SIG-M5 treated with dmso at 0.1 percent for 504 hours (cell line): ENCODE data around the gene MS4A4E.
"Not testable (repeated sequence)": the region's sequence is repeated elsewhere in the genome, so short reads cannot be mapped to it uniquely, and the experiment has no call there.

ENCODE experiments used
- DNase-seq: peaks from one replicate; lab custom pipeline; 2025; ENCODE audit not compliant: unreplicated experiment; lab: John Stamatoyannopoulos, UW

MS4A4E gene

GRCh38 chr11:60242740-60243239, at the start of gene MS4A4E:
Gene MS4A4E (minus strand): TSS chr11:60243137. CDS start chr11:60230055, 13,082 bp downstream.
- peak; percentile 29 for DNase-seq

GRCh38 chr11:60292145-60292544, 49.2 kb upstream of the MS4A4E start:
- DNase-seq, result no peak

DNA sequence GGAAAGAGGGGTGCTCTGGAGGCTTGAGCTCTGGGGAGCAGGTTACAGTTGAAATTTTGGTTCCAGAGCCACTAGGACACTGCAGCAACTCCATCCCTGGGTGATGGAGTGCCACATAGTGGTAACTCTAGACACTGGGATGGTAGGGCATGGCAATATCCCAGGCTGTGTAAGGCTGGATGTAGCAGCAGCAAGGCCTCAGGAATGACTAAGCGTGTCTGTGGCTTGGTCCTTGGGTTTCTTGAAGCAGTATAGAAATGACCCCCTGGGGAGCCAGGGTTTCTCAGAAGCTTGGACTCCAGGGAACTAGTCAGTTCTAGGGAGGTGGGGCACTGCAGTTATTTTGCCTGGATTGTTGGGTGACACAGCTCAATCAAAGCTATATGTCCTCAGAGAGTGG, 45.6 kb upstream of the MS4A4E start:
- no peak for DNase-seq

DNA sequence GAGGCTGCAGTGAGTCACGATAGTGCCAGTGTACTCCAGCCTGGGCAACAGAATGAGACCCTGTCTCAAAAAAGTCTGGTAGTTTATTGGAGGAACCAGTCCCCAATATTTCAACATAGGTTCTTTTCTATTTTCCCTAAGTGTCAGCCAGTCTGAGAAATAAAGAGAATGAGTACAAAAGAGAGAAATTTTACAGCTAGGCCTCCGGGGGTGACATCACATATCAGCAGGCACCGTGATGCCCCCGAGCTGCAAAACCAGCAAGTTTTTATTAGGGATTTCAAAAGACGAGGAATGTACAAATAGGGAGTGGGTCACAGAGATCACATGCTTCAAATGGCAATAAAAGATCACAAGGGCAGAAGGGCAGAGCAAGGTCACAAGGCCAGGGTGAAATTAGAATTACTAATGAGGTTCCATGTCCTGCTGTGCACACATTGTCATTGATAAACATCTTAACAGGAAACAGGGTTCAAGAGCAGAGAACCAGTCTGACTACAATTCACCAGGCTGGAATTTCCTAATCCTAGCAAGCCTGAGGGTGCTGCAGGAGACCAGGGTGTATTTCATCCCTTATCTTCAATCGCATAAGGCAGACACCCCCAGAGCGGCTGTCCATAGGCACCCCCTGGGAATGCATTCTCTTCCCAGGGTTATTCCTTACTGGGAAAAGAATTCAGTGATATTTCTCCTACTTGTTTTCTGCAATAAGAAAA, 42.6 kb upstream of the MS4A4E start:
- DNase-seq, result not testable (repeated sequence)

DNA sequence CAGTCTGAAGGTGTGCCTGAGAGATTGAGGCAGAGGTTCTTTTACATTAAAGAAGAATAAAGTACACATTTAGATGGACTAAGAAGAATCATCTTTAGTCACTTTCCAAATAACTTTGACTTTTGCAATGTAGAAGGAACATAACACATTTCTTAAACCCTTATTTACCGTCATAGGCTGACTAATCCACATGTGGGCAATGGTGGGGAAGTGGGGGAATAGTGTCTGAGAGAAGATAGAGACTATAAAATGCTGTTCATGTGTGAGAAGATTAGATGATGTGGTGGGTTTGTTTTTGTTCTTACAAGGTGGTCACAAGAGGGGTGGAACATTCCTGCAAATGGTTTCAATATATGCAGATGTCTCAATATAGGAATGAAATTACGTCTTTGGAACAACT, 39.3 kb upstream of the MS4A4E start:
- DNase-seq, result no peak

DNA sequence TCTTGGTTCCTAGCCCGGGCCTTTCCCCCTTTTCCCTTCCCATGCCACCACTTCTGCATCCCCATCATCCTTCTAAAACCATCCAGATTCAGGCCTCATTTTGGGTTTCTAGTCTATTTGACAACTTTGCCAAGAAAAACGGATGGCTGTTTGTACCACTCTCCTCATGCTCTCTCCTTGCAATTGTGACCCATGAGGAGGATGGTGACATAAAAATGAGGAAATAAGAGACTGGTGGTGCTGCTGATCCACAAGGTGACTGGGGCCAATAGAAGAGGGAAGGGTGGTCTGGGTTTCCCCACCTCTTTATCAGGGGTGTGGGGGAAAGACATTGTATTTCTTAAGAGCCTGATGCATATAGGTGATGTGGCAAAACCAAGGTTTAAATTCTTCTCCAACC, 38.5 kb upstream of the MS4A4E start:
- DNase-seq, result no peak

GRCh38 chr11:60280412-60280811, 37.5 kb upstream of the MS4A4E start, which contains the start of gene MS4A4A:
Gene MS4A4A (plus strand): TSS chr11:60280666. CDS start chr11:60280676, 10 bp downstream.
- peak; percentile 90 for DNase-seq

DNA sequence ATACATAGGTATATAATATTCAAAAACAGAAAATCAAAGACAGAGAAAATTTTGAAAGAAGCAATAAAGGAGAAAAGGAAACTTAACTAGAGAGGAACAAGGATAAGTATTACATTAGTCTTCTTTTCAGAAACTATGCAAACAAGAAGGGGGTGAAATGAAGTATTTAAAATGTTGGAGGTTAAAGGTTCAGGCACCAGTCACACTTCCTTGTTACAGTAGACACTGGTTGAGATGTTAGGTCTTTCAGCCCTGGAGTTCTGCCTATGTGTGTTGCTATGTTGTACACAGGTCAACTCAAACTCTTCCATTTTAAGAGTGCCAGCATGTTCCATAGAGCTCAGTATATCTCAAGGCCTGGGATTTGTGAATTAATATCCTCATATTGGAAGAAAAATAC, 31.5 kb upstream of the MS4A4E start:
- DNase-seq, result peak; percentile 17

DNA sequence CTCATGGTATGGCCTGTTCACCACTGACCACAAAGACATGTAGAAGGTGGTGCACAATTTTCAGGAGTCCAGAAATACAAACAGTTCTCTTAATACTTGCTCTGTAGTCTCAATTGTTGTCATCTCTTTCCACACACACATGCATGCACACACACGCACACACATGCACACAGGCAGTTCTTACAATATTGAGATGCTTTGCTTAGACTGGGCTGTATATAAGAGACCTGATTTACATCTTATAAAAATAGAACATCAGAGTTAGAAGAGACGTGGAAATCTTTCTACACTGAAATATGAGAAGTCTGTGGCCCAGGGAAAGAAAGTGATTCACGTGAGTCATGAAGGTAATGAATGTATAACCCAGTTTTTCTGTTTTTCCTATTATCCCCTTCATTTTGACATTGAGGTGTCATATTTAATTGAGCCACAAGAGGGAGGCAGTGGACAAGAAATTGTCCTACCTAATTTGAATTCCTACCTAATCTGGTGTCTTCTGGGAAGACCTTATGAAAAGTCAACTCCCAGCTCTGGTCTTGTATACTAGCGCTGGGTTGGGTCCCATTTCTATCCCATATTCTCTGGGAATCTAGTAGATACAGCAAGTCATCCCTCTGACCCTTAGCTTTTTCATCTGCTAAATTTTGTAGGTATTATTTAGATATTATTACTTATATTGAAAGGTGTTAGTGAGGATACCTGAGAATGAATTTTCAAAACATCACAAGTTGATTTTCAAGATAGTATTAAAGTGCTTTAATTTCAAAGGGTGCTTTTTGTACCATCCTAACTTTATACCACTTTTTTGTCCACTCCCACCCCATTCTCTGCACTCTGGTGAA, 22.7 kb upstream of the MS4A4E start:
- DNase-seq, result peak; percentile 47

DNA sequence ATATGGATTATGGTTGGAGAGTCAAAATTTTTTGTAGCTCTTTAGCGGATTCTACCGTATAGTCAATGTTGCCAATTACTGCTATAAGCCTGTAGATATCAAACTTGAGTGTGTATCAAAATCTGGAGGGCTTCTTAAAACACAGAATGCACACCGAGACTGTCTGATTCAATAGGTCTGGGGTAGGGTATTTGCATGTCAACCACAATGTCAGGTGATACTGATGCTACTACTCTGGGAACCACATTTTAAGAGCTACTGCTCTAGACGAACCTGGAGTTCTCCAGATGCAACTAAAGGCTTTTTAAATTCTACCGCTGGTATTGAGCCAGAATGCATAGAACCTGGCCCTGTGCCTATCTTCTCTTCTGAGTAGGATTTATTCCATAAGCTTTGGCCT, 21.7 kb upstream of the MS4A4E start:
- no peak for DNase-seq

DNA sequence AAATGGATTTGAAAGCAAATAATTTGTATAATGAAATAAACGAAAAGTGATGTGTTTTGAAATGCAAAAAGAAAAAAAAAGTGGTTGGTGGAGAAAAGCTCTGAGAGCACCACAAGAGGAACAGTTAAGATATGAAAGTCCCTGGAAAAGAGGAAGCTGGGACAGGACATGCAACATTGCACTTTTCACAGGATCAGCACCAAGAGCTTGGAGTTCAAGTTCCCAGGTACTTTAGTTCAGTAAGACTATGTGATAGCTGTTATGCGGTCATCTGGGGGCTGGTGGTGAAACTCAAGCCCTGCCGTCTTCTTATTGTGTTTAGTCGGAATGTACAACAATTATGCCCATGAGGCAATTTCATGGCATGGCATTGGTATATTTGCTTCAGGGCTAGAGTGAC, 20.5 kb upstream of the MS4A4E start:
- DNase-seq, result peak; percentile 44

GRCh38 chr11:60261014-60261413, 18.1 kb upstream of the MS4A4E start:
- no peak for DNase-seq

- no peak for DNase-seq
Measured at GRCh38 chr11:60257956-60258722, 15.2 kb upstream of the MS4A4E start.

GRCh38 chr11:60252213-60253108, 9.5 kb upstream of the MS4A4E start:
- DNase-seq, result no peak

GRCh38 chr11:60251485-60252212, 8.7 kb upstream of the MS4A4E start:
- peak; percentile 14 for DNase-seq

- no peak for DNase-seq
Measured at GRCh38 chr11:60241786-60242185, 1.2 kb downstream of the MS4A4E start.

- no peak for DNase-seq
Measured at GRCh38 chr11:60240662-60241061, 2.3 kb downstream of the MS4A4E start.

GRCh38 chr11:60235321-60235720, 7.6 kb downstream of the MS4A4E start:
- DNase-seq, result peak; percentile 70

GRCh38 chr11:60230681-60231080, 12.3 kb downstream of the MS4A4E start:
- no peak for DNase-seq

- DNase-seq, result no peak
Measured at GRCh38 chr11:60222141-60222540, 20.8 kb downstream of the MS4A4E start.
